ENCODE measurements around the gene STK17B. TPM values are rescaled to one million over a fixed set of nuclear protein-coding genes. Genes with fewer than 3 reads are reported as not detected.
A peak's percentile ranks its signal among the peaks of the same experiment; 100 is the strongest.

STK17B gene
- total and polyA plus RNA-seq, 9 of the 15 experiments (the other 6 are each of a cell fraction or from before 2014, with no cell fraction given), result 2.3 to 17.7 (median 8.5) TPM

GRCh38 chr2:196101325-196101991 is 69.9 kb downstream of the STK17B start (continued):
- TF ChIP-seq AFF1 (IDR thresholded peaks at IDR 0.05; ENCODE audit: low read depth in 1 of 2, partially characterized antibody in 2 of 2), result peak in 1 of 2 experiments; percentile 35
- no peak for TF ChIP-seq NFE2L1 (tag; IDR thresholded peaks at IDR 0.05; ENCODE audit: borderline replicate concordance, low read depth)
- TF ChIP-seq, protein P1, sequence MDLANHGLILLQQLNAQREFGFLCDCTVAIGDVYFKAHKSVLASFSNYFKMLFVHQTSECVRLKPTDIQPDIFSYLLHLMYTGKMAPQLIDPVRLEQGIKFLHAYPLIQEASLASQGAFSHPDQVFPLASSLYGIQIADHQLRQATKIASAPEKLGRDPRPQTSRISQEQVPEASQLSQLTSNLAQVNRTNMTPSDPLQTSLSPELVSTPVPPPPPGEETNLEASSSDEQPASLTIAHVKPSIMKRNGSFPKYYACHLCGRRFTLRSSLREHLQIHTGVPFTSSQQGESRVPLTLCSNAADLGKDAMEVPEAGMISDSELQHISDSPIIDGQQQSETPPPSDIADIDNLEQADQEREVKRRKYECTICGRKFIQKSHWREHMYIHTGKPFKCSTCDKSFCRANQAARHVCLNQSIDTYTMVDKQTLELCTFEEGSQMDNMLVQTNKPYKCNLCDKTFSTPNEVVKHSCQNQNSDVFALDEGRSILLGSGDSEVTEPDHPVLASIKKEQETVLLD (IDR thresholded peaks at IDR 0.05), result no peak
- TF ChIP-seq STAT5A (IDR thresholded peaks at IDR 0.05; ENCODE audit: borderline replicate concordance, low read length), result peak; percentile 31; the same call in 1 of the 2 replicates
- TF ChIP-seq CHAMP1 (IDR thresholded peaks at IDR 0.05), result 0 out of 2 replicates have a peak, but pooled peaks have one; percentile 37
- peak; percentile 90 for TF ChIP-seq FOSL1 (tag; conservative IDR thresholded peaks at IDR 0.05)
- no peak for TF ChIP-seq MTF1 (CRISPR knock-in tag; IDR thresholded peaks at IDR 0.05; ENCODE audit: borderline replicate concordance)
- peak; percentile 72 for TF ChIP-seq TCF3 (CRISPR knock-in tag; IDR thresholded peaks at IDR 0.05)
- no peak for TF ChIP-seq NR2C1 (IDR thresholded peaks at IDR 0.05)
- 0 out of 2 replicates have a peak, but pooled peaks have one; percentile 14 for TF ChIP-seq NR2C1 (tag; IDR thresholded peaks at IDR 0.05)
- TF ChIP-seq, protein P2, sequence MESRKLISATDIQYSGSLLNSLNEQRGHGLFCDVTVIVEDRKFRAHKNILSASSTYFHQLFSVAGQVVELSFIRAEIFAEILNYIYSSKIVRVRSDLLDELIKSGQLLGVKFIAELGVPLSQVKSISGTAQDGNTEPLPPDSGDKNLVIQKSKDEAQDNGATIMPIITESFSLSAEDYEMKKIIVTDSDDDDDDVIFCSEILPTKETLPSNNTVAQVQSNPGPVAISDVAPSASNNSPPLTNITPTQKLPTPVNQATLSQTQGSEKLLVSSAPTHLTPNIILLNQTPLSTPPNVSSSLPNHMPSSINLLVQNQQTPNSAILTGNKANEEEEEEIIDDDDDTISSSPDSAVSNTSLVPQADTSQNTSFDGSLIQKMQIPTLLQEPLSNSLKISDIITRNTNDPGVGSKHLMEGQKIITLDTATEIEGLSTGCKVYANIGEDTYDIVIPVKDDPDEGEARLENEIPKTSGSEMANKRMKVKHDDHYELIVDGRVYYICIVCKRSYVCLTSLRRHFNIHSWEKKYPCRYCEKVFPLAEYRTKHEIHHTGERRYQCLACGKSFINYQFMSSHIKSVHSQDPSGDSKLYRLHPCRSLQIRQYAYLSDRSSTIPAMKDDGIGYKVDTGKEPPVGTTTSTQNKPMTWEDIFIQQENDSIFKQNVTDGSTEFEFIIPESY (CRISPR knock-in tag; IDR thresholded peaks at IDR 0.05), result 0 out of 2 replicates have a peak, but pooled peaks have one; percentile 28
- TF ChIP-seq L3MBTL2 (IDR thresholded peaks at IDR 0.05), result peak; percentile 97
- TF ChIP-seq SRSF9 (IDR thresholded peaks at IDR 0.05; ENCODE audit: borderline replicate concordance, low read depth, low read length), result no peak
- no peak for TF ChIP-seq ATF1 (CRISPR knock-in tag; IDR thresholded peaks at IDR 0.05)
- 0 out of 2 replicates have a peak, but pooled peaks have one; percentile 16 for TF ChIP-seq ATF1 (tag; IDR thresholded peaks at IDR 0.05)
- TF ChIP-seq NFRKB (IDR thresholded peaks at IDR 0.05; ENCODE audit: low read depth), result no peak
- peak in 1 of 2 experiments; percentile 56; a peak in 2 of 4 replicates for TF ChIP-seq HDAC1 (IDR thresholded peaks at IDR 0.05)
- TF ChIP-seq RCOR1 (IDR thresholded peaks at IDR 0.05; ENCODE audit: borderline replicate concordance in 1 of 2, low read depth in 2 of 2, low read length in 2 of 2), result peak in 1 of 2 experiments; percentile 83; a peak in 2 of 4 replicates
